Measurements from ENCODE around the gene MOV10L1. TPM values are rescaled to one million over a fixed set of nuclear protein-coding genes. Genes with fewer than 3 reads are reported as not detected.
A peak's percentile ranks its signal among the peaks of the same experiment; 100 is the strongest.

Gene MOV10L1
- total and polyA plus RNA-seq, 2 experiments from 2014 or later: 0.73 to 1.8 TPM

DNA sequence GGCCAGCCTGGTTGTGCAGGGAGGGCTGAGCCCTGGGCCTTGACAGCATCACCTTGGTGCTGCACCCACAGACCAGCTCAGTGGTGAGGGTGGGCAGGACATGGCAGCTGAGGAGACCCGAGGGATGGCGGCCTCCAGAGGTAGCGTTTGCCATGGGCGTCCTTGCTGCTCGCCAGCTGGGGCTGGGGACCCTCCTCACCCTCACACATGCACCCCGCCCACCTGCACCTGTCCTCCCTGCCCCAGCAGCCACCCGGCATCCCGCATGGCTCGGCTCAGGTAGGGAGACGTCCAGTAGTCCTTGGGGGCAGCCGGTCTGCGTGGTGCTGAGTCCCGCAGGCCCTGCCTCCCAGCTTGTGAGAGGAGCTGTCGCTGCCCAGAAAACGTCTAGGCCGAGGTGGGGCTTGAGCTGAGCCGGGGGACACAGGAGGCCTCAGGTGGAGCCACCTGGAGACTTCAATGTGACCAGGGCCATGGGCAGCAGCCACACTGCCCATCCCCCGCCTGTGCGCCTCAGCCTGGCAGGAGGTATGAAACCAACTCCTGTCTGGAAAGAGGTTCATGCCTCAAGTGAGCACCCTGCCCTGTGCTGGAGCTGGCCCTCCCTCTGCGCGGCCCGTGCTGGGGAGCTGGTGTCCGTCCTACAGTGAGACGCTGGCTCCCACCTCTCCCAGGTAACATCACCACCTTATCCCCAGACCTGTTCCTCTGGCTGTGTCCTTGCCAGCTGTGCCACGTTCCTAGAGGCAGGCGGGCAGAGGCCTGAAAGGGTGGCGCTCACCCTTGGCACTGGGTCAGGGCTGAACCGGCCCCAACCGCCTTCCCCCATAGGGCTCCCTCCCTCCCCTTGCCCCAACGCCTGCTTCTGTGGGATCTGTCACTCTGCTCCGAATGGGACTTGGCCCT, 92.6 kb downstream of the MOV10L1 start:
- Histone ChIP-seq H3F3A (replicated peaks; ENCODE audit: low read depth) (no peaks in the 10 kb centered on the region), H3K79me2 (replicated peaks; ENCODE audit: insufficient read depth) (peaks cover 10% of the 10 kb centered on the region), H3K36me3 (ENCODE audit: insufficient read depth) (no peaks in the 10 kb centered on the region), H3K4me1 (ENCODE audit: insufficient read depth) (peaks cover 13% of the 10 kb centered on the region), H3K4me3 (no peak overlapping the region), H3K9me2 (ENCODE audit: insufficient read depth) (no peaks in the 10 kb centered on the region), H2AFZ (no peak overlapping the region), H4K20me1 (replicated peaks; ENCODE audit: insufficient read depth) (no peaks in the 10 kb centered on the region; the same call in 1 of the 2 replicates), H3K27ac (ENCODE audit: low read depth) (no peak overlapping the region), H3K27me3 (ENCODE audit: insufficient read depth) (0 out of 2 replicates have a peak, but pooled peaks cover 10% of the 10 kb centered on the region), H3K4me2 (no peak overlapping the region)
- Mint-ChIP-seq H3K9me3 (no peaks in the 10 kb centered on the region), H3K27ac (no peak overlapping the region), H3K36me3 (ENCODE audit: low read depth) (peaks cover 4% of the 10 kb centered on the region; the same call in 1 of the 3 replicates), H3K27me3 (ENCODE audit: insufficient read depth, low read depth, poor library complexity) (peaks cover 20% of the 10 kb centered on the region), H3K4me3 (no peak overlapping the region), H3K4me1 (peaks cover 12% of the 10 kb centered on the region)
- DNase-seq (ENCODE audit: low spot score) (no peak), ATAC-seq (no peak)
- TF ChIP-seq JUNB (IDR thresholded peaks at IDR 0.05; ENCODE audit: unreplicated experiment) (no peak), EZH2 (IDR thresholded peaks at IDR 0.05; ENCODE audit: low read depth, unreplicated experiment) (no peak), EZH2phosphoT487 (IDR thresholded peaks at IDR 0.05; ENCODE audit: unreplicated experiment) (no peak)
- TF ChIP-seq, protein P1, sequence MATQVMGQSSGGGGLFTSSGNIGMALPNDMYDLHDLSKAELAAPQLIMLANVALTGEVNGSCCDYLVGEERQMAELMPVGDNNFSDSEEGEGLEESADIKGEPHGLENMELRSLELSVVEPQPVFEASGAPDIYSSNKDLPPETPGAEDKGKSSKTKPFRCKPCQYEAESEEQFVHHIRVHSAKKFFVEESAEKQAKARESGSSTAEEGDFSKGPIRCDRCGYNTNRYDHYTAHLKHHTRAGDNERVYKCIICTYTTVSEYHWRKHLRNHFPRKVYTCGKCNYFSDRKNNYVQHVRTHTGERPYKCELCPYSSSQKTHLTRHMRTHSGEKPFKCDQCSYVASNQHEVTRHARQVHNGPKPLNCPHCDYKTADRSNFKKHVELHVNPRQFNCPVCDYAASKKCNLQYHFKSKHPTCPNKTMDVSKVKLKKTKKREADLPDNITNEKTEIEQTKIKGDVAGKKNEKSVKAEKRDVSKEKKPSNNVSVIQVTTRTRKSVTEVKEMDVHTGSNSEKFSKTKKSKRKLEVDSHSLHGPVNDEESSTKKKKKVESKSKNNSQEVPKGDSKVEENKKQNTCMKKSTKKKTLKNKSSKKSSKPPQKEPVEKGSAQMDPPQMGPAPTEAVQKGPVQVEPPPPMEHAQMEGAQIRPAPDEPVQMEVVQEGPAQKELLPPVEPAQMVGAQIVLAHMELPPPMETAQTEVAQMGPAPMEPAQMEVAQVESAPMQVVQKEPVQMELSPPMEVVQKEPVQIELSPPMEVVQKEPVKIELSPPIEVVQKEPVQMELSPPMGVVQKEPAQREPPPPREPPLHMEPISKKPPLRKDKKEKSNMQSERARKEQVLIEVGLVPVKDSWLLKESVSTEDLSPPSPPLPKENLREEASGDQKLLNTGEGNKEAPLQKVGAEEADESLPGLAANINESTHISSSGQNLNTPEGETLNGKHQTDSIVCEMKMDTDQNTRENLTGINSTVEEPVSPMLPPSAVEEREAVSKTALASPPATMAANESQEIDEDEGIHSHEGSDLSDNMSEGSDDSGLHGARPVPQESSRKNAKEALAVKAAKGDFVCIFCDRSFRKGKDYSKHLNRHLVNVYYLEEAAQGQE (IDR thresholded peaks at IDR 0.05; ENCODE audit: unreplicated experiment): no peak

- Mint-ChIP-seq H3K27me3 (ENCODE audit: insufficient read depth, low read depth, poor library complexity) (peaks cover 19% of the 10 kb centered on the region), H3K9me3 (no peaks in the 10 kb centered on the region), H3K27ac (no peak overlapping the region), H3K4me1 (peaks cover 10% of the 10 kb centered on the region), H3K36me3 (ENCODE audit: low read depth) (peaks cover 4% of the 10 kb centered on the region; the same call in 1 of the 3 replicates), H3K4me3 (peak overlapping the region; percentile 42; the same call in 1 of the 3 replicates)
- H3K36me3 ChIP-seq (ENCODE audit: insufficient read depth): no peaks in the 10 kb centered on the region
- ATAC-seq (no peak), DNase-seq (ENCODE audit: low spot score) (no peak)
- H3K4me2 ChIP-seq: peak overlapping the region; percentile 84; the same call in 1 of the 2 replicates
- H3K27ac ChIP-seq (ENCODE audit: low read depth): no peak overlapping the region
- H3K27me3 ChIP-seq (ENCODE audit: insufficient read depth): 0 out of 2 replicates have a peak, but pooled peaks cover 10% of the 10 kb centered on the region
- H3K9me2 ChIP-seq (ENCODE audit: insufficient read depth): no peaks in the 10 kb centered on the region
- H3K4me3 ChIP-seq: no peak overlapping the region; the same call in 1 of the 2 replicates
- H2AFZ ChIP-seq: no peak overlapping the region
- no peaks in the 10 kb centered on the region for H3F3A ChIP-seq (replicated peaks; ENCODE audit: low read depth)
- H3K4me1 ChIP-seq (ENCODE audit: insufficient read depth): peaks cover 13% of the 10 kb centered on the region
- peaks cover 19% of the 10 kb centered on the region for H3K79me2 ChIP-seq (replicated peaks; ENCODE audit: insufficient read depth)
- H4K20me1 ChIP-seq (replicated peaks; ENCODE audit: insufficient read depth): peaks cover 5% of the 10 kb centered on the region; the same call in 1 of the 2 replicates
- no peak for TF ChIP-seq JUNB (IDR thresholded peaks at IDR 0.05; ENCODE audit: unreplicated experiment)
- TF ChIP-seq, protein P2, sequence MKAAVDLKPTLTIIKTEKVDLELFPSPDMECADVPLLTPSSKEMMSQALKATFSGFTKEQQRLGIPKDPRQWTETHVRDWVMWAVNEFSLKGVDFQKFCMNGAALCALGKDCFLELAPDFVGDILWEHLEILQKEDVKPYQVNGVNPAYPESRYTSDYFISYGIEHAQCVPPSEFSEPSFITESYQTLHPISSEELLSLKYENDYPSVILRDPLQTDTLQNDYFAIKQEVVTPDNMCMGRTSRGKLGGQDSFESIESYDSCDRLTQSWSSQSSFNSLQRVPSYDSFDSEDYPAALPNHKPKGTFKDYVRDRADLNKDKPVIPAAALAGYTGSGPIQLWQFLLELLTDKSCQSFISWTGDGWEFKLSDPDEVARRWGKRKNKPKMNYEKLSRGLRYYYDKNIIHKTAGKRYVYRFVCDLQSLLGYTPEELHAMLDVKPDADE (IDR thresholded peaks at IDR 0.05): no peak
- TF ChIP-seq, protein P3, sequence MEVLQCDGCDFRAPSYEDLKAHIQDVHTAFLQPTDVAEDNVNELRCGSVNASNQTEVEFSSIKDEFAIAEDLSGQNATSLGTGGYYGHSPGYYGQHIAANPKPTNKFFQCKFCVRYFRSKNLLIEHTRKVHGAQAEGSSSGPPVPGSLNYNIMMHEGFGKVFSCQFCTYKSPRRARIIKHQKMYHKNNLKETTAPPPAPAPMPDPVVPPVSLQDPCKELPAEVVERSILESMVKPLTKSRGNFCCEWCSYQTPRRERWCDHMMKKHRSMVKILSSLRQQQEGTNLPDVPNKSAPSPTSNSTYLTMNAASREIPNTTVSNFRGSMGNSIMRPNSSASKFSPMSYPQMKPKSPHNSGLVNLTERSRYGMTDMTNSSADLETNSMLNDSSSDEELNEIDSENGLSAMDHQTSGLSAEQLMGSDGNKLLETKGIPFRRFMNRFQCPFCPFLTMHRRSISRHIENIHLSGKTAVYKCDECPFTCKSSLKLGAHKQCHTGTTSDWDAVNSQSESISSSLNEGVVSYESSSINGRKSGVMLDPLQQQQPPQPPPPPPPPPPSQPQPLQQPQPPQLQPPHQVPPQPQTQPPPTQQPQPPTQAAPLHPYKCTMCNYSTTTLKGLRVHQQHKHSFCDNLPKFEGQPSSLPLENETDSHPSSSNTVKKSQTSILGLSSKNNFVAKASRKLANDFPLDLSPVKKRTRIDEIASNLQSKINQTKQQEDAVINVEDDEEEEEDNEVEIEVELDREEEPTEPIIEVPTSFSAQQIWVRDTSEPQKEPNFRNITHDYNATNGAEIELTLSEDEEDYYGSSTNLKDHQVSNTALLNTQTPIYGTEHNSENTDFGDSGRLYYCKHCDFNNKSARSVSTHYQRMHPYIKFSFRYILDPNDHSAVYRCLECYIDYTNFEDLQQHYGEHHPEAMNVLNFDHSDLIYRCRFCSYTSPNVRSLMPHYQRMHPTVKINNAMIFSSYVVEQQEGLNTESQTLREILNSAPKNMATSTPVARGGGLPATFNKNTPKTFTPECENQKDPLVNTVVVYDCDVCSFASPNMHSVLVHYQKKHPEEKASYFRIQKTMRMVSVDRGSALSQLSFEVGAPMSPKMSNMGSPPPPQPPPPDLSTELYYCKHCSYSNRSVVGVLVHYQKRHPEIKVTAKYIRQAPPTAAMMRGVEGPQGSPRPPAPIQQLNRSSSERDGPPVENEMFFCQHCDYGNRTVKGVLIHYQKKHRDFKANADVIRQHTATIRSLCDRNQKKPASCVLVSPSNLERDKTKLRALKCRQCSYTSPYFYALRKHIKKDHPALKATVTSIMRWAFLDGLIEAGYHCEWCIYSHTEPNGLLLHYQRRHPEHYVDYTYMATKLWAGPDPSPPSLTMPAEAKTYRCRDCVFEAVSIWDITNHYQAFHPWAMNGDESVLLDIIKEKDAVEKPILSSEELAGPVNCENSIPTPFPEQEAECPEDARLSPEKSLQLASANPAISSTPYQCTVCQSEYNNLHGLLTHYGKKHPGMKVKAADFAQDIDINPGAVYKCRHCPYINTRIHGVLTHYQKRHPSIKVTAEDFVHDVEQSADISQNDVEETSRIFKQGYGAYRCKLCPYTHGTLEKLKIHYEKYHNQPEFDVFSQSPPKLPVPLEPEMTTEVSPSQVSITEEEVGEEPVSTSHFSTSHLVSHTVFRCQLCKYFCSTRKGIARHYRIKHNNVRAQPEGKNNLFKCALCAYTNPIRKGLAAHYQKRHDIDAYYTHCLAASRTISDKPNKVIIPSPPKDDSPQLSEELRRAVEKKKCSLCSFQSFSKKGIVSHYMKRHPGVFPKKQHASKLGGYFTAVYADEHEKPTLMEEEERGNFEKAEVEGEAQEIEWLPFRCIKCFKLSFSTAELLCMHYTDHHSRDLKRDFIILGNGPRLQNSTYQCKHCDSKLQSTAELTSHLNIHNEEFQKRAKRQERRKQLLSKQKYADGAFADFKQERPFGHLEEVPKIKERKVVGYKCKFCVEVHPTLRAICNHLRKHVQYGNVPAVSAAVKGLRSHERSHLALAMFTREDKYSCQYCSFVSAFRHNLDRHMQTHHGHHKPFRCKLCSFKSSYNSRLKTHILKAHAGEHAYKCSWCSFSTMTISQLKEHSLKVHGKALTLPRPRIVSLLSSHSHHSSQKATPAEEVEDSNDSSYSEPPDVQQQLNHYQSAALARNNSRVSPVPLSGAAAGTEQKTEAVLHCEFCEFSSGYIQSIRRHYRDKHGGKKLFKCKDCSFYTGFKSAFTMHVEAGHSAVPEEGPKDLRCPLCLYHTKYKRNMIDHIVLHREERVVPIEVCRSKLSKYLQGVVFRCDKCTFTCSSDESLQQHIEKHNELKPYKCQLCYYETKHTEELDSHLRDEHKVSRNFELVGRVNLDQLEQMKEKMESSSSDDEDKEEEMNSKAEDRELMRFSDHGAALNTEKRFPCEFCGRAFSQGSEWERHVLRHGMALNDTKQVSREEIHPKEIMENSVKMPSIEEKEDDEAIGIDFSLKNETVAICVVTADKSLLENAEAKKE (CRISPR knock-in tag; IDR thresholded peaks at IDR 0.05): no peak
- TF ChIP-seq ZNF114 (CRISPR knock-in tag; IDR thresholded peaks at IDR 0.05): no peak
These were observed 93.5 kb downstream of the MOV10L1 start for GRCh38 chr22:50183141-50183971.

All from GM23338 (cell line).